Measurements from ENCODE around the gene REXO2.

REXO2 gene

DNA sequence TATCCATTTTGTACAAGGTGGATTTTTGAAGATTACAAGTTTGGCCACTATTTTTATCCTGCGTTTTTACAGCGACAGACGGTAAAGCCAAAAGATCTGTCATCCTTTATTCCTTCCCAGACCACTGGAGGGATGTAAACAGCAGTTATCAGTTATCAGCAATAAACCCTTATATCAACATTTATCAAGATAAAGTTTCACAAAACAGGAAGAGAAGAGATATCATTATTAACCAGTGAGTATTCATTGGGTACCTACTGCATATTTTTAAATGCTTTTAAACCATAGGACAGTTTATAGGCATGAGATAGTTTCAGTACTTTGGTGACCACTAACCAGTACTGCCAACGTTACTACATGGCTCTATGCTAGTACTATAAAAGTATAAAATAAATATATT is 5.9 kb upstream of the REXO2 start:
- DNase-seq: no peak
- no peaks in the 10 kb centered on the region for H3K27me3 ChIP-seq
- H3K36me3 ChIP-seq: no peaks in the 10 kb centered on the region
- no peaks in the 10 kb centered on the region for H3K9me3 ChIP-seq
- H3K27ac ChIP-seq: no peak overlapping the region
- H3K4me3 ChIP-seq: no peak overlapping the region
- H3K4me1 ChIP-seq: no peaks in the 10 kb centered on the region
- intact Hi-C loops (cut with DNase I; ENCODE audit: low total_unique reads): no loop called here
- TF ChIP-seq, protein P1, sequence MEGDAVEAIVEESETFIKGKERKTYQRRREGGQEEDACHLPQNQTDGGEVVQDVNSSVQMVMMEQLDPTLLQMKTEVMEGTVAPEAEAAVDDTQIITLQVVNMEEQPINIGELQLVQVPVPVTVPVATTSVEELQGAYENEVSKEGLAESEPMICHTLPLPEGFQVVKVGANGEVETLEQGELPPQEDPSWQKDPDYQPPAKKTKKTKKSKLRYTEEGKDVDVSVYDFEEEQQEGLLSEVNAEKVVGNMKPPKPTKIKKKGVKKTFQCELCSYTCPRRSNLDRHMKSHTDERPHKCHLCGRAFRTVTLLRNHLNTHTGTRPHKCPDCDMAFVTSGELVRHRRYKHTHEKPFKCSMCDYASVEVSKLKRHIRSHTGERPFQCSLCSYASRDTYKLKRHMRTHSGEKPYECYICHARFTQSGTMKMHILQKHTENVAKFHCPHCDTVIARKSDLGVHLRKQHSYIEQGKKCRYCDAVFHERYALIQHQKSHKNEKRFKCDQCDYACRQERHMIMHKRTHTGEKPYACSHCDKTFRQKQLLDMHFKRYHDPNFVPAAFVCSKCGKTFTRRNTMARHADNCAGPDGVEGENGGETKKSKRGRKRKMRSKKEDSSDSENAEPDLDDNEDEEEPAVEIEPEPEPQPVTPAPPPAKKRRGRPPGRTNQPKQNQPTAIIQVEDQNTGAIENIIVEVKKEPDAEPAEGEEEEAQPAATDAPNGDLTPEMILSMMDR (IDR thresholded peaks at IDR 0.05): no peak

DNA sequence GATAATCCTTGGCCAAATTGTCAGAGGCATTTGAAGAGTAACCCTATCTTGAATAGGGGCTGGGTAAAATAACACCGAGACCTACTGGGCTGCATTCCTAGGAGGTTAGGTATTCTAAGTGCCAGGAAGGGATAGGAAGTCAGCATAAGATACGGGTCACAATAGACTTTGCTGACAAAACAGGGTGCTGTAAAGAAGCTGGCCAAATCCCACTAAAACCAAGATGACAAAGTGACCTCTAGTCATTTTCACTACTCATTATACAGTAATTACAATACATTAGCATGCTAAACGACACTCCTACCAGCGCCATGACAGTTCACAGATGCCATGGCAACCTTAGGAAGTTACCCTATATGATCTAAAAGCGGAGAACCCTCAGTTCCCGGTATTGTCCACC is 964 bp upstream of the REXO2 start:
- DNase-seq: no peak
- no peaks in the 10 kb centered on the region for H3K27me3 ChIP-seq
- H3K27ac ChIP-seq: no peak overlapping the region
- H3K36me3 ChIP-seq: no peaks in the 10 kb centered on the region
- H3K4me3 ChIP-seq: no peak overlapping the region
- peaks cover 0 to 35% (median 10%) of the 10 kb centered on the region in 4 donors for H3K4me1 ChIP-seq
- intact Hi-C loops (cut with DNase I; ENCODE audit: low total_unique reads): loop anchor here (5.0 kb wide), 1 partner anchor 36 kb away; the partner anchor contains the start of genes C11orf71 and RBM7
- no peaks in the 10 kb centered on the region for H3K9me3 ChIP-seq
- TF ChIP-seq, protein P1 (IDR thresholded peaks at IDR 0.05): no peak

DNA sequence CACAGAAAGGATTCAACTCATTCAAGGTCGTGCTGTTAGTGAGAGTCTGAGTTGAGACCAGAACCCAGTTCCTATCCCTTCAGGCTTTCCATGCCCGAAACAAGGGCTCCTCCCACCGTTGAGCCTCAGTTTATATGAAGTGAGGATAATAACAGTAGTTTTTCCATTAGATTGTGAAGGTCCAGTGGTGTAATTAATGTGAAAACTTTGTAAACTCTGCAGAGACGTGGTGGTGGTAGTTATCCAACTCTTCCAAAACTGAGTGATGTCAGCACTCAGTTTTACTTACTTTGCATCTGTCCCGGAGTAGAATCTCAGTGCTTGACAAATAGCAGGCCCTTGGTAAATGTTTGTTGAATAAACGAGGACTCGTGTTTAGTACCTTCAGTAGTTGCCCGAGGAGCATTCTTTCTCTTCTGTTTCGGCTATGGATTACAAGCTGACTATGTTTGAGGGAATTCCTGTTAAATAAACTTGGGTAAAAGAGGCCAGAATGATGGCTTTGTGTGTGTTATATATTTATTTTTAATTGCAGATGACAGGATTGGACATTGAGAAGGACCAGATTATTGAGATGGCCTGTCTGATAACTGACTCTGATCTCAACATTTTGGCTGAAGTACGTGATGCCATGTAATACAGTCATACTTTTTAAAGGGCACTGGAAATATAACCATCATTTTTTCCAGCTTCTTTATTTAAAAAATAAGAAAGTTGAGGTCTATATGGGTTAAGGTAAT is 1.0 kb downstream of the REXO2 start:
- Histone ChIP-seq H3K9me3 (no peaks in the 10 kb centered on the region), H3K27ac (peak overlapping the region; percentile 81 to 88), H3K27me3 (no peaks in the 10 kb centered on the region), H3K36me3 (peaks cover 7 to 15% (median 7%) of the 10 kb centered on the region in 3 donors), H3K4me3 (peak overlapping the region; percentile 77 to 97), H3K4me1 (peaks cover 0 to 48% (median 10%) of the 10 kb centered on the region in 4 donors)
- TF ChIP-seq, protein P1 (IDR thresholded peaks at IDR 0.05): no peak
- intact Hi-C loops (cut with DNase I; ENCODE audit: low total_unique reads): no loop called here
- DNase-seq: no peak

DNA sequence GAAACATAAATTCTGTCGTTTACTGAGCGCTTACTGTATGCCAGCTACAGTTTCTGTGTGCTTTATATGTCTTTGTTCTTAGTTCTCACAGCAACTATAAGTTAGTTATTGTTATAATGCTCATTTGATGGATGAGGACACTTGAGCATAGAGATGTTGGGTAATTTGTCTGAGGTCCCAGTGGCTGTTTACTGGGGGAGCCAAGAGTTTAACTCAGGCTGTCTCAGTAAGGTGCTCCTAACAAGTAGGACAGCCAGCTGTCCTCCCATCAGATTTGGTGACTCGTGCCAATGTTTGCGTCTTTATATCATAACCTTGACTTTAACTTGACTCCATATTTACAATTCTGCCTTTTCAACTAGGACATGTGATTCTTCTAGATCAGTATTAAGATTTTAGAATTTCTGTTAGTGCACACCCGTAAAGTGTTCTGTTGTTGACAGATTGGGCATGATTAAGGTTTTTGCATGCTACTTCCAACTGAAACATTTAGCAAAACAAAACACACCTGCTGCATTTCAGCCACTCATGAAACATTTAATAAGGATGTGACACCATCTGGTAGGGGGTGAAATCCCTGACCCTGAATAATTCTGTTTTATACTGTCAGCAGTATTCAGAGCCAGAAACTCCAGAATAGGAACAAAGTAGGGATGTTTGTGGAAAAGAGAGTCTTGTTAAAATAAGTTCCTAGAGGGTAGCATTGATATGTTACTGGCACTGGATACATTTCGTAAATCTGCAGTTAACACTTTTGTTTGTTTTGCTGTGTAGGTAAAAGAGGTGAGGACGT is 1.9 kb downstream of the REXO2 start:
- Histone ChIP-seq H3K4me3 (peak overlapping the region; percentile 77 to 97), H3K9me3 (no peaks in the 10 kb centered on the region), H3K27ac (peak overlapping the region in 1 of 2 donors; percentile 88), H3K4me1 (peaks cover 0 to 48% (median 10%) of the 10 kb centered on the region in 4 donors), H3K36me3 (peaks cover 11 to 19% (median 12%) of the 10 kb centered on the region in 3 donors), H3K27me3 (no peaks in the 10 kb centered on the region)
- intact Hi-C loops (cut with DNase I; ENCODE audit: low total_unique reads): no loop called here
- TF ChIP-seq, protein P1 (IDR thresholded peaks at IDR 0.05): no peak
- DNase-seq: no peak

DNA sequence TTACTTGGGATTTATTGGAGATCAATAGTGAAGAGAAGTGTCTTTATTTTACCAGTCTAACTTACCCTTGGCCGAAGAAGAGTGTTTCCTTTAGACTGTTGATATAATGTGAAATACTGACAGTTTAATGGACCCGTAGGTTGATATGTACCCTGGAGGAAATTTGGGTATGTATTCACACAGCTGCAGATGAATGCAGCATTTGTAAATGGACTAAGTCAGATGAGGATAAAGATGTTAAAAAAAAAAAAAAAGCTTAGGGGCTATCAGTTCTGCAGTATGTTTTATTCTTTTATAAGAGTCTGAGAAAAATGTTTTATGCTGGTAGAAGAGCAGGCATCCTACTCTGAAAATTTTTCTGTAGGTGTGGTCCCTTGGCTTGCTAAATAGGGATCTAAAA is 2.7 kb downstream of the REXO2 start:
- TF ChIP-seq, protein P1 (IDR thresholded peaks at IDR 0.05): no peak
- intact Hi-C loops (cut with DNase I; ENCODE audit: low total_unique reads): no loop called here
- Histone ChIP-seq H3K4me3 (no peak overlapping the region), H3K27me3 (no peaks in the 10 kb centered on the region), H3K4me1 (peaks cover 0 to 48% (median 10%) of the 10 kb centered on the region in 4 donors), H3K27ac (no peak overlapping the region), H3K9me3 (no peaks in the 10 kb centered on the region), H3K36me3 (peaks cover 16 to 25% (median 17%) of the 10 kb centered on the region in 3 donors)
- no peak for DNase-seq

Data from tibial artery (tissue), 4 donors.